DMS153 treated with DMSO at 0.1 percent for 48 hours (cell line): ENCODE measurements around the gene PLPP7.
"Not testable (repeated sequence)": the region's sequence is repeated elsewhere in the genome, so short reads cannot be mapped to it uniquely, and the experiment has no call there.

Experiments
- DNase-seq: peaks from one replicate; lab custom pipeline; 2025; ENCODE audit not compliant: unreplicated experiment; lab: John Stamatoyannopoulos, UW

Gene PLPP7

DNA sequence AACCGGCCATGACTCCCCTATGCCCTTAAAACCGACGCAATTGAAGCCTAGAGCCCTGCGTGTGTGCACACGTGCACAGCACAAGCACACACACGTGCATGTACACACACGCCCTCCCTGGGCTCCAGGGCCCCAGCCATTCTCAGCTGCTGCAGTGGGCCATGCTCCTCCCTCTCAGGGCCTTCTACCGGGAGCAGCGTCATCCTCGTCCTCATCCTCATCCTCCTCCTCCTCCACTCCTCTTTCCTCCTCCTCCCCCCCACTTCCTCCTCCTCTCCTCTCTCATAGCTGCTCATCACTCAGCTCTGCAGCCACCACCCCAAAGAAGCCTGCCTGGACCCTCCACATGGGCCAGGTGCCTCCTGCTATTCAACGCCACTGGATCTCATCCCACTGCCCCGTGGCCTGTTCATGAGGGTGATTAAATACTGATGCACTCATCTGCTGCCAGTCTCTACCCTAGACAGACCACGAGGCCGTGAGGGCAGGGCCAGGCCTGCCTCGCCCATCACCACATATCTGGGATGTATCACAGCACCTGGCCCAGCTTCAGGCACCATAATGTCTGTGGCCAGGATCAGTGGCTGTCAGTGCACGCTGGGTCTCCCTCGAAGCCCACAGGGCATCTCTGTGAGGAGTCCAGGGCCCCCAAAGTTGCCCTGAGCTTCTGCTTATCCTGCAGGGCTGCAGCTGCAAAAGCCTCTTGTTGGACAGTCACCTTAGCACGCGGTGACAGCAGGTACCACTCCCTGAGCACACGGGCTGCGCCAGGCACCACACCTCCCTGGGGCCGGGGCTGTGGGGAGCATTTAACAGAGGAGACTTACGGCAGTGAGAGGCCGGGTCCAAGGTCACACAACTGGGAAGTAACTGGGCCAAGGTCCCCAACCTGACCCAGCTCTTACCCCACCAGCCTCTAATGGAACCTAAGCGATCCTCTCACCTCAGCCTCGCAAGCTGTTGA is 23.0 kb upstream of the PLPP7 start:
- DNase-seq: no peak

DNA sequence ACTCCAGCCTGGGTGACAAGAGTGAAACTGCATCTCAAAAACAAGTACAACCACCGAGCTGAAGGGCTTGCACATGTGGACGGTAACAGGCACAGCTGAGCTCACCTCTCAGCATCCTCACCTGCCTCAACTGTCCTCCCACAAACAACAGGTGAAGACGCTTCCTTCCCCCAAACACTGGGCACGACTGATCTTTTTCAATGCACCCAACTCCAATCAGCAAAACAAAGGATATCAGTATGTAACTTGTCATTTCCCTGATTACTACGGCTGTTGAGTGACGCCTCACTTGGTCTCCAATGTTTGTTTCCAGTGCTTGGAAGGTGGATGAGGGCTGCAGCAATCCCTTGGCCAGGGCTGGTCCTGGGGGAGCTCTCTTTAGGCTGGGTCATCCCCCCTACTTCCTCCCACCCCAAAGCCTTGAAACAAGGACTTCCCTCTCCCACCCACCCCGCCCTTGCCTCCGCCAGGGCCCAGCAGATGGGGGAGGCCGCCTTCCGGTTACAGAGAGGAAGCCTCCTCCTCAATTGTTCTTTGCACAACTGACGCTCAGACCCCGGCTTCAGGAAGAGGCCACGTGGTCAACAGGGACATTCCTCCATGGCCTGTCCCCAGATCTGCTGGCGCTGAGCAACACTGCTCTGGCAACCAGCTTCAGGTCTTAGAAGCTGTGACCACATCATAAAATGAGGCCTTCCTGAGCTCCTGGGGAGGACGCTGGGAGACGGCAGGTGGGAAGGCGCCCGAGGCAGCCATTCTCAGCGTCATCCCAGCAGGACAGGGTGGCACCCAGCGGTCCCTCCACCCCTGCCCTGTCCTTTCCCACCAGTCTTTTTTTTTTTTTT is 19.1 kb upstream of the PLPP7 start:
- no peak for DNase-seq

DNA sequence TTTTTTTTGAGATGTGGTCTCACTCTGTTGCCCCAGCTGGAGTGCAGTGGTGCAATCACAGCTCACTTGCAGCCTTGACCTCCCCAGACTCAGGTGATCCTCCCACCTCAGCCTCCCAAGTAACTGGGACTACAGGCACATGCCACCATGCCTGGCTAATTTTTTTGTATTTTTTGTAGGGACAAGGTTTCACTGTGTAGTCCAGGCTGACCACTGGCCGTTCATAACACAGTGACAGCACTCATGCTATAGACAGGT is 18.6 kb upstream of the PLPP7 start:
- not testable (repeated sequence) for DNase-seq

DNA sequence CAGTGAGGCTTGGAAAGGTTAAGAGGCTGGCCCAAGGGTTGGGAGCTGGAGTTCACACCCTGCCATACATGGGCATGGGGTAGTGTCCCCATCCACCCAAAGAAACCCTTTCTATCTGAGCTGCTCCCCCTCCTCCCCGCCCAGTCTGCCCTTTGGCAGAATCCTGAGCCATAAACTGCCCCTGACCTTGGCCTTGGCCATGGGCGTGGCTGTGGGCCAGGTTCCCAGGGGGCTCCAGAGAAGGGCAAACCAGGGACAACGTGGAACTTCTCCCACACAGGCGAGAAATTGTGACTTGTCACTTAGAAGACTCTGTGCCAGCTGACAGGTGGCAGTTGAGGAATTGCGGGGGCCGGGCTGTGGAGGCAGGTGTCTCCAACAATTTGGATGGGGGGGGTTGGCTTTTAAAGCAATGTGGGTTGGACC is 18.0 kb upstream of the PLPP7 start:
- DNase-seq: no peak

DNA sequence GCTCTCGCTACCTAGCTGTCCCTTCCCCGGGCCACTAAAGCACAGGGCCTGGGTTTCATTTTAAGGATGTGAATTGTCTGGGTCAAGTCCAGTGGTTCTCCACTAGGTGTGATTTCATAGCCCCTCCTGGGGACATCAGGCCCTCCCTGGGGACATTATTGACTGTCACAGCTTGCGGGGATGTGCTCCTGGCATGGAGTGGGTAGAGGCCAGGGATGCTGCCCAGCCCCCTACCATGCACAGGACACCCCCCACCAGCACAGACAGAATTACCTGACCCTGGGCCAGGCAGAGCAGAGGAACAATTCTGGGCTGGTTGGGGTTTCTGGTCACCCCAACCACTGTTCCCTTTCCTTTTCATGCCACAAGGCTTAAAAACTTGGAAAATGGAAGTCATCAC is 17.3 kb upstream of the PLPP7 start:
- DNase-seq: no peak

DNA sequence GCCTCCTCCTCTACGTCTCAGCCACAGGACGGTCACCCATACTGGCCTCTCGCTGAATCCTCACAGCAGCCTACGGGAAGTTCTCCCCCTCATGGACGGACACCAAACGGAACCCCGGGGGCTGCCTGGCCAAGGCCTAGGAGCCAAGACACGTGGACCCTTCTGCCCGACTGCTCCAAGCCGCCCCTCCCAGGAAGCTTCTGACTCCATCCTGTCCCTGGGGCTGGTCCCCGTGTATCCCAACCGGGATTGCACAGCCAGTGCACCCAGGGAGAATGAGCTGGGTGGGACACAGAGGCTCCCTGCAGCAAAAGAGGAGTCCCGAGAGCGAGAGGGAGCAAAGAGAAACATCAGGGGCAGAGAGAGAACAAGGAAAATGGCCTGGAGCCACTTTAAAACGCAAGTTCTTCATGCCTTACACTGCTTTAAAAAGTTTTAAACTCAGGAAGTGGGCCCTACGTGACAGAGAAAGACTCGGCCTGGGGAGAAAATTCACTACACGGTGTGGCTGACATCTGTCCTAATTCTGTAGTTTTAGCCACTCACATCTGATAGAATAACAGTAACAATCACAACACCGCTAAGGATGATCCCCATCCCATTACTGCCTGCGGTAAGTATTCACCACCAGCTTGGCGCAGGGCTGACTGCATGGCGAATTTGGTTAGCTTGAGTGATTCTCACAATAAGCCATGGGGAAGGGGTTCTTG is 16.2 kb upstream of the PLPP7 start:
- DNase-seq: no peak

DNA sequence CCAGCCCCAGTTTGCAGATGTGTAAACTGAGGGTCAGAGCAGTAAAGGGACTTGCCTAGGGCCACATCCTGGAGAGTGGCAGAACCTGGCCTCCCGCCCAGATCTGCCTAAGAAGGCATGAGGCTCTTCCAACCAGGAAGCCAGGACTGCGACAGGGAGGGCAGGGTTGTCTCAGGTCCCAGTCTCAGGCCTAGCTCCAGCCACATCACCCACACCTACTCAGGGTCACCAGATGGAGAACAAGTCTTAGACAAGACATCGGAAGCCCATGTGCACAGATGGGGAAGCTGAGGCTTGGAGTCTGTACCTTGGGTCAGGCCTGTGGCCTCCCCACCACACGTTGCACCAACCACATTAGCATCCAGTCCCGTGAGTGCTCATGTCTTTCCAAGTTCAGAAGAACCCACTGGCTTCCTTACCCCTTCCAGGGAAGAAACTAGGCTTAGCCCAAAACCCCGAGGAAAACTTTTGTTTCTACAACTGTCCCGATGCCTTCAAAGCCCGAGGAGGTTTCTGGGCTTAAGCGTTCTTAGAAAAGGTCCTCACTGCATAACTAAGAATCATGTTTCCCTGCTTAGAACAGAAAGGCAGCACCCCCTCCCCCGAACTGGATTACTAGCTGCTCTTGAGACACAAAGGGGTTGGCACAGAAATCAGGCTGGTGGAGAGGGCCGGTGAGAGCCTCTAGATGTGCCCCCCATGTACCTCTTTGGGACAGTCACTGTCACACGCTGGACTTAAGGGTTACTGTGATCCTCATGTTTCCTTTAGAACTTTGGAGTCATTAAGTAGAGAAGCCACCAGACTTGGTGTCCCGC is 15.5 kb upstream of the PLPP7 start:
- no peak for DNase-seq

DNA sequence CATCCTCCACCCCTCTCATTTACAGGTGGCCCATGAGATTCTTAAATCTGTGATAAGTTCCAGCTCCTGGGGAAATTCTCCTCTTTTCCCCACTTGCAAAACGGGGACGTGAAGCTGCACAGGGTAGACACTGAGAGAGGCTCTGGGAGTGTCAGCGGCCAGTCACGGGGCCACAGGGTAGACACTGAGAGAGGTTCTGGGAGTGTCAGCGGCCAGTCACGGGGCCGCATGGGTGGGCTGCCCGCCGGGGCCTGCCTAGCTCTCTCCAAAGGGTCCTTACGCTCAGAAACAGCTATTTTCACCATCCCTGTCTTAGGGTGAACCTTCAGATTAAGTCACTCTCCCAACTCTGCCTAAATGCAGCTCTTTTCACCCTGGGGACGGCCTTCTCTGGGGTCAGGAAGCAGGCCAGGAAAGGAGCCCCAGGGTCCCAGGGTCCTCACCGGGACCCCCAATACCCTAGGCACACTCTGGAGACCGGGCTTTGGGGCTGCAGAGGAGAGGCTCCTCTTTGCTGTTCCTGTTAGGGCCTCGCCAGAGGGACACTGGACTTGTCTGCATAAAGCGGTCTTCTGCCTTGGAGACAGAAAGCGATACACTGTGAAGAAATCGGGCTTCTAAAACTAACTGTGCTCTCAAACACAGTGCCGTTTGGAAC is 14.7 kb upstream of the PLPP7 start:
- DNase-seq: no peak

DNA sequence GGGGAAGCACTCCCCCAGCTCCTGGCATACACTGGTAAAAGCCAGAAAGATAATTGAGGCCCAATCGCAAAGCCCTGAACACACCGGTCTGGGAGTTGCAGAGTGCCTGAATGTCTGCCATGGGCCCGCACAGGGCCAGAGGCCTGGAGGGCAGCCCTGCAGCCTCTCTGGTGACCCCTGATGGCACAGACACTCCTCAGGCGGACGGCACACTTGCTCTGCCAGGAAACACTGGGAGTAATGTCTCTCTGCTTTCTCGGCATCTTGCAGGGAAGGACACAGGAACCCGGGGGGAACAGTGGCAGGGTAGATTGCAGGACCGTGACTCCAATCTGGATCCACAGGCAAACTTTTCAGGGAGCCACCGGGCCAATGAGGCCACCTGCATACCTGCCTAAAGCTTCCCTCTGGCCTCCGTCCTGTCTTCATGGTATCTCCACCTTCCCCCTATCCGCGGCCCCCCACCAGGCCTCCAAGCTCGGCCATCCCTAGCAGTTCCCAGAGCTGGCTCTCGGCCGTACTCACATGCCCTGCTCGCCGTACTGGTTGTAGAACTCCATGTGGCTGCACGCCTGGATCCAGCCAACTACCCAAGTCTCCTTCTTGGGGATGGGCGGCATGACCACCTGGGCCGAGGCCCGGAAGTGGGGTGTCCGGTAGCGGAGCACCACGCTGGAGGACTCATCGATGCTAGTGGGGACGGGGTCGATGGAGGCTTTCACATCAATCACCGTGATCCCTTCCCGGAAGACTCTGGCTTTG is 14.0 kb upstream of the PLPP7 start:
- no peak for DNase-seq

DNA sequence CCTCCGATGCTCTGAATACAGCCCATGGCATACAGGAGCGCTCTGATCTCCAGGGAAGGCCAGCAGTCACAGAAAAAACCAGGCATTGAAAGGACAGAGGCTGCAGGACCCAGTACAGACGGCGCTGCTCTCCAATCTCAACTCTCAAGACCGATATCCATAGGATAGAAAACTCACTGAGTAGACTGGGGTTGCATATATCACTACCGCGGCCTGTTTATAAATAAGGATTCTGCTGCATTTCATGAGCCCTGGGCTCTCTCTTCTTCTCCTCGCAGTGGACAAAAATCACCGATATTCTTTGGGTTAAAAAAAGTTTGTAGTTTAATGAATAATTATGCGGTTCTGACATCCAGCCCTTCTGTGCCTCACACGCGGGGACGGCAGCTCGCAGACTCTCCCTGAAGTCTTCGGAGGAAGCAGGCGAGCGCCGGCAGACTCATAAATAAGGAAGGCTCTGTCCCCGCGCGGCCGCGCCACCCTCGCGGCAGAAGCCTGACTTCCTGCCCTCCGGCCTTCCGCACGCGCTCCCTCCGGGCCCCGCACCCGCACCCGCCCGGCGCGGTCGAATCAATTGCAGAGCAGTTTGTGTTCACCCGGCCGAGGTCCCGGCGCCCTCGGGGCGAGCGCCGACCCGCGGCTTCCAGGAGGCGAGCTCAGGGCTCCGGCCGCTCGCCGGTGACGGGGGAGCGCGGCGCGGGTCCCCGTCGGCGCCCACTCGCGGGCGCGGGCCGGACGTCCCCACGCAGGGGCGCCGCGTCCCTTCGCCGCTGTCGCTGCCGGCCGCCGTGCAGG is 13.2 kb upstream of the PLPP7 start, which contains the start of gene FAM78A:
Gene FAM78A, minus strand, starts transcription at position 417 of the 795 bp plus-strand sequence. Its CDS starts 331 bp downstream, at position 86.
- DNase-seq: no peak

DNA sequence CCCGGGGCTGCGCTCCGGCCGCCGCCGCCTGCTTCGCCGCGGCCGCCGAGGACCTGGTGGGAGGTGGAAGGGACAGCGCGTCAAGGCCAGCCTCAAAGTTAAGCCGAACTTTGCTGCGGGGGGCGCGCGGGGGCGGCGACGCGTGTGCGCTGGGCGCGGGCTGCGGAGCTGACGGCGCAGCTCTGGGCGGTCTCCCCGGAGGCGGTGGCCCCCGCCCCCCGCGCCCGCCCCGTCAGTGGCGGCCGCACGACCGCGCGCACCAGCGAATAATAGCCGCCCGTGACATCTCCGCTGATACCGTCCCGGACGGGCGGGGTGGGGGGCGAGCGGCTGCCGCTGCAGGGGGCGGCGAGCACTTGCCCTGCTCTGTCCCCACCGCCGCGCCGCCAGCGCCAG is 12.6 kb upstream of the PLPP7 start:
- no peak for DNase-seq

DNA sequence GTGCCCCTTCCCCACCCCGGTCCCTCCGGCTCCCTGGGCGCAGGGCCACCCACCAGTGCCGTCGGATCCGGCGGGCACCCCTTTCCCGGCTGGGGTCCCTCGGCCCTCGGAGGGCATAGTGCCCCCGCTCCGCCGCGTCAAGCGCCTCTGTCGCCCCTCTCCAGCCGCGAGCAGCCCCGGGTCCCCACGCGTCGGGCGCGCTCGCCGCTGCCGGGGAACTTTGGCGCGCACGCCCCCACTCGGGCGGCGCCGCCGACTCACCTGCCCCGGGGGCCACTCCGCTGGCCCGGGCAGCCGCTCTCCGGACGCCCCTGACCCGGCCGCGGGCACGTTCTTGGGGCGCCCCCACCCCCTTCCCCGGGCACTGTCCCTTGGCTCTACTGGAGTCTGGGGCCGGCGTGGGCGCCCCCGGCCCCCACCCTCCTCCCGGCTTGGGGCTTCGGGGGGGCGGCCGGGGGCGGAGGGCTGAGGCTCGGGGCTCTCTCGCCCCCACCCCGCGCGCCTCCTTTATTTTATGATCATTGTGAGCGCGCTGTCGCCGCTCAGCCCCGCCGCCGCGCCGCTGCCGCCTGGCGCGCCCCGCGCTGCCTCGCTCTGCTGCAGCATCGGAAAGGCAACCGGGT is 12.1 kb upstream of the PLPP7 start:
- no peak for DNase-seq

DNA sequence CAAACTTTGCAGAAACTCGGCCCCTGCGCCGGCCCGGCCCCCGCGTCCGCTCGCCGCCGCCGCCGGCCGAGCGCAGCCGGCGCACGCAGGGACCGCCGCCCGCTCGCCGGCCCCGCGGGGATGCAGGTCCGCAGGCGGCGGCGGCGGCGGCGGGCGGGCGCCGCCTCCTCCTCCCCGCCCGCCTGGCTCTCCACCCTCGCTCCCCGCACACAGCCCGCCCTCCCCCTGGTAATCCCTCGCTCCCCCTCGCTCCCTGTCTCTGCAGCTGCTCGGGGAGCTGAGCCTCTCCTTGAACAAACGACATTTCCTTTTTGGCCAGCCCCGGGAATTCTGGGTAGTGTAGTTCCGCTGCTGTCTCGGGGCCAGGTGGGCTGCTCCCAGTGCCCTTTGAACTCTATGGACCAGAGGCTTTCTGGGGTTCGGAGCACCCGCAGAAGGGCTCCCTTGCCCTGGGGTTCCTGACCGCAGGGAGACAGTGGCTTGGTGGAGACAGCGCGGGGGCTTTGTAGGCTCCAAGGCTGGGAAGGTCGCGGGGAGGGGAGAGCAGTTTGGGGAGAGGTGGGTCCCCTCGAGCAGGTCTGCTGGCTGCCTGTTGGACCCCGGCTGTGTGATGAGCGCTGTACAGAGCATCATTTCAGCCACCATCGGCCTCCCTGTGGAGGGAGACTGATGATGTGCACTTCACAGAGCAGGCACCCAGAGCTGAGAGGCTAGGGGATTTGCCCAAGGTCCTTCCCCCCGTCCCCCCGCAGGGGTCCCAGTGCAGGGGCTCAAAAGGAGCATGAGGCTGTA is 11.4 kb upstream of the PLPP7 start:
- DNase-seq: peak; percentile 37

DNA sequence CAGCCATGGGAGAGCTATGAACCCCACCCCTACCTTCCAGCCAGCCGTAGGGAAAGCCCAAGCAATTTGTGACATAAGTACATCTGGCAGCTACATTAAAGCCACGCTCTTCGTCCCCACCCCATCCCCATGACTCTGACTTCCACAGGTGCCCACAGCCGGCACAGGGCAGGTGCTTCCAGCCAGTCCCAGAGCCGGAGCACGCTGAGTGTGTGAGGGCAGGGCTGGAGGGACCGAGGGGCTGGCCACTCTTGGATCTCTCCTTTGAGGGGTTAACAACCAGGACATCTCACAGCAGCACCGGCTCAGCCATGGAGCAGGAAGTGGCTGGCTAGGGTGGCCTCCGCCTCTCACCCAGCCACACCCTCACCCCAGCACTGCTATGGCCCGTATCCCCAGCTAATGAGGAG is 10.8 kb upstream of the PLPP7 start:
- DNase-seq: no peak

DNA sequence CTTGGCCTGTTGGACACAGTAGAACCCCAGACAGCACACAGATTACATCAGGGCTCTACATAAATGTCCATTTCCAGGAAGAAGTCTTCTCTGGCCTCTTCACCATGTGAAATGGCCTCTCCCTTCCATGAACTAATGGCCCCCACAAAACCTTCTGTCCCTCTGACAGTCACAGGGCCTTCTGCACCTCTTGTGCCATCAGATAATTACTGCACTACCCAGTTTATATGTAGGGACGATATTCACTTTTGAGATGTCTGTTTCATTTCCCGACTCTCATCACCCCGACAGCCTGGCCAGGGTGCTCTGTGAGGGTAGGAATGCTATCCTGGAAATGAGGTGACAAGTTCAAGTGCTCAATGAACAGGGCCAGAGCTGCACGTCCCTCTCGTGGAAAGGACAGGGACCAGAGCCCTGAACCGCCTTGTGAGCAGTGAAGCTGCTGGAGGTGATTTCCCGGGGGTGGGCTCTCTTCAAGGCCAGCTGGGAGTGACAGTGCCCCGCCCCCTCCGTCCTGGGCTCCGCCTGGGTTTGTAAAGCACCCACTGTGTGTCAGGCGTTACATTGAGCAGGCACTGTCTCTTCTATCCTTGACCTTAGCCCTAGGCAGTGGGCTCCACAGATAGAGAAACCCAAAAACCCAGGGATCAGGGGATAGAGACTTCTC is 10.2 kb upstream of the PLPP7 start:
- no peak for DNase-seq

DNA sequence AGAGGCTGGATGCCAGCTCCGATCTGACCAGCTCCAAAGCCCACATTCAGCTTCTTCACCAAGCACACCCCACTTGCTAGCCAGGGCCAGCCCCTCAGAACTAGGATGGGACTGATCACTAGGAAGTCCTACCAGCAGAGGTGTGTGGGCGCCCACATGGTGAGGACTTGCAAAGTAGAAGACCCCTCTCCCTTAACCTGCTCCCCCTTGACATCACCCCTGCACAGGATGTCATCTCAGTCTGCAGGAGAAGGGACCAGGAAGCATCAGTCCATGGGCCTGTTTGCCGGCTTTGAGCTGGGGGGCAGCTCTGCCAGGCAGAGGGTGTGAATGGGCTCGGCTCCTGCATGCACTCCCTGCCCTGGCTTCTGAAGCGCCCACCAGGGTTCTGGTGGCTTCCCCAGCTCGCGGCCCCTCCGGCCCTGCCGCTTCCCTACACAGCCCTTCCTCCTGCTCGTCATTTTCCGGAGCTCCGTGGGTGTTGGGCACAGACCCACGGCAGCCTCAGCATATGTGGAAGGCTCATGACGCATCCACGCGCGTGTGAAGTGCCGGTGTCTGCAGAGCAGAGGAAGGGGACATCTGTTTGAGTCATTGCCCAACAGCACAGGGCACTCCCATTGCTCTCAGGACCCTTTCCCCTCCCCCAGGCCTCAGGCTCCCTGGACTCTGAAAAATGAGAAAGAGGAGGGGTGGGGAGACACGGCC is 9.5 kb upstream of the PLPP7 start:
- no peak for DNase-seq
